HUES48 (cell line): Measurements from ENCODE around the gene F7.

Source experiments
- H3K27ac ChIP-seq: one replicate; pipeline ENCODE4 v1.7.0; 2013; ENCODE audit warnings: low read depth, low read length, inconsistent platforms
- H3K27me3 ChIP-seq: 2 replicates; pipeline ENCODE4 v1.6.1; 2013; ENCODE audit warnings: mild to moderate bottlenecking, low read length; ENCODE audit not compliant: control insufficient read depth, insufficient read depth
- H3K36me3 ChIP-seq: 2 replicates; pipeline ENCODE4 v1.6.1; 2013; ENCODE audit warnings: low read length; ENCODE audit not compliant: control insufficient read depth, insufficient read depth
- H3K4me1 ChIP-seq: 2 replicates; pipeline ENCODE4 v1.6.1; 2013; ENCODE audit warnings: mild to moderate bottlenecking, low read length; ENCODE audit not compliant: control insufficient read depth, insufficient read depth
- H3K4me3 ChIP-seq: 2 replicates; pipeline ENCODE4 v1.5.1; 2013; ENCODE audit warnings: mild to moderate bottlenecking, low read depth, low read length
- H3K9ac ChIP-seq: 2 replicates; pipeline ENCODE4 v1.6.1; 2013; ENCODE audit warnings: mild to moderate bottlenecking, low read depth, low read length, moderate library complexity
- H3K9me3 ChIP-seq: 2 replicates; pipeline ENCODE4 v1.6.1; 2013; ENCODE audit warnings: low read length; ENCODE audit not compliant: control insufficient read depth, insufficient read depth

F7 gene

GRCh38 chr13:113116206-113116800 is 10.7 kb downstream of the F7 start:
- Histone ChIP-seq H3K27ac (no peak overlapping the region), H3K36me3 (no peaks in the 10 kb centered on the region), H3K4me1 (no peaks in the 10 kb centered on the region), H3K9ac (no peak overlapping the region), H3K9me3 (no peaks in the 10 kb centered on the region), H3K4me3 (no peak overlapping the region), H3K27me3 (peaks cover 16% of the 10 kb centered on the region)

- no peaks in the 10 kb centered on the region for H3K9me3 ChIP-seq
- no peak overlapping the region for H3K27ac ChIP-seq
- no peak overlapping the region for H3K4me3 ChIP-seq
- no peaks in the 10 kb centered on the region for H3K4me1 ChIP-seq
- peaks cover 13% of the 10 kb centered on the region for H3K27me3 ChIP-seq
- no peak overlapping the region for H3K9ac ChIP-seq
- no peaks in the 10 kb centered on the region for H3K36me3 ChIP-seq
These were observed 11.3 kb downstream of the F7 start for GRCh38 chr13:113116871-113117271.

- no peak overlapping the region for H3K4me3 ChIP-seq
- H3K4me1 ChIP-seq = no peaks in the 10 kb centered on the region
- H3K27ac ChIP-seq = no peak overlapping the region
- peaks cover 12% of the 10 kb centered on the region for H3K27me3 ChIP-seq
- no peaks in the 10 kb centered on the region for H3K36me3 ChIP-seq
- H3K9ac ChIP-seq = no peak overlapping the region
- no peaks in the 10 kb centered on the region for H3K9me3 ChIP-seq
These were observed 11.8 kb downstream of the F7 start for GRCh38 chr13:113117335-113117872.

- Histone ChIP-seq H3K36me3 (no peaks in the 10 kb centered on the region), H3K9me3 (no peaks in the 10 kb centered on the region), H3K4me1 (no peaks in the 10 kb centered on the region; the same call in 1 of the 2 replicates), H3K27me3 (peaks cover 11% of the 10 kb centered on the region), H3K4me3 (no peak overlapping the region), H3K27ac (no peak overlapping the region), H3K9ac (no peak overlapping the region)
These were observed 12.3 kb downstream of the F7 start for GRCh38 chr13:113117911-113118260.

- Histone ChIP-seq H3K27ac (no peak overlapping the region), H3K9ac (no peak overlapping the region), H3K4me3 (no peak overlapping the region), H3K9me3 (no peaks in the 10 kb centered on the region), H3K36me3 (no peaks in the 10 kb centered on the region), H3K4me1 (no peaks in the 10 kb centered on the region; the same call in 1 of the 2 replicates), H3K27me3 (peaks cover 5% of the 10 kb centered on the region; the same call in 1 of the 2 replicates)
These were observed 12.8 kb downstream of the F7 start for GRCh38 chr13:113118261-113119021.

DNA sequence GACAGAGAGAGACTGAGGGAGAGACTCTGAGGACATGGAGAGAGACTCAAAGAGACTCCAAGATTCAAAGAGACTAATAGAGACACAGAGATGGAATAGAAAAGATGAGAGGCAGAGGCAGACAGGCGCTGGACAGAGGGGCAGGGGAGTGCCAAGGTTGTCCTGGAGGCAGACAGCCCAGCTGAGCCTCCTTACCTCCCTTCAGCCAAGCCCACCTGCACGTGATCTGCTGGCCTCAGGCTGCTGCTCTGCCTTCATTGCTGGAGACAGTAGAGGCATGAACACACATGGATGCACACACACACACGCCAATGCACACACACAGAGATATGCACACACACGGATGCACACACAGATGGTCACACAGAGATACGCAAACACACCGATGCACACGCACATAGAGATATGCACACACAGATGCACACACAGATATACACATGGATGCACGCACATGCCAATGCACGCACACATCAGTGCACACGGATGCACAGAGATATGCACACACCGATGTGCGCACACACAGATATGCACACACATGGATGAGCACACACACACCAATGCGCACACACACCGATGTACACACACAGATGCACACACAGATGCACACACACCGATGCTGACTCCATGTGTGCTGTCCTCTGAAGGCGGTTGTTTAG is 13.7 kb downstream of the F7 start:
- no peak overlapping the region for H3K9ac ChIP-seq
- no peaks in the 10 kb centered on the region; the same call in 1 of the 2 replicates for H3K4me1 ChIP-seq
- H3K4me3 ChIP-seq = no peak overlapping the region

GRCh38 chr13:113119822-113120189 is 14.2 kb downstream of the F7 start:
- Histone ChIP-seq H3K9me3 (no peaks in the 10 kb centered on the region), H3K27me3 (no peaks in the 10 kb centered on the region), H3K4me3 (no peak overlapping the region), H3K27ac (no peak overlapping the region), H3K36me3 (no peaks in the 10 kb centered on the region), H3K4me1 (no peaks in the 10 kb centered on the region; the same call in 1 of the 2 replicates), H3K9ac (no peak overlapping the region)

More for the DNA sequence above, 13.7 kb downstream of the F7 start:
- H3K27ac ChIP-seq = no peak overlapping the region
- H3K27me3 ChIP-seq = no peaks in the 10 kb centered on the region
- no peaks in the 10 kb centered on the region for H3K36me3 ChIP-seq
- no peaks in the 10 kb centered on the region for H3K9me3 ChIP-seq

- H3K4me3 ChIP-seq = no peak overlapping the region
- H3K9ac ChIP-seq = no peak overlapping the region
- no peaks in the 10 kb centered on the region for H3K27me3 ChIP-seq
- H3K4me1 ChIP-seq = no peaks in the 10 kb centered on the region; the same call in 1 of the 2 replicates
- no peaks in the 10 kb centered on the region for H3K9me3 ChIP-seq
- H3K27ac ChIP-seq = no peak overlapping the region
- H3K36me3 ChIP-seq = no peaks in the 10 kb centered on the region
These were observed 14.9 kb downstream of the F7 start for GRCh38 chr13:113120300-113121182.

GRCh38 chr13:113121183-113121927 is 15.8 kb downstream of the F7 start:
- no peaks in the 10 kb centered on the region for H3K9me3 ChIP-seq
- no peak overlapping the region for H3K4me3 ChIP-seq
- no peaks in the 10 kb centered on the region for H3K27me3 ChIP-seq
- no peak overlapping the region for H3K27ac ChIP-seq
- H3K9ac ChIP-seq = no peak overlapping the region
- no peaks in the 10 kb centered on the region for H3K36me3 ChIP-seq
- H3K4me1 ChIP-seq = no peaks in the 10 kb centered on the region; the same call in 1 of the 2 replicates

DNA sequence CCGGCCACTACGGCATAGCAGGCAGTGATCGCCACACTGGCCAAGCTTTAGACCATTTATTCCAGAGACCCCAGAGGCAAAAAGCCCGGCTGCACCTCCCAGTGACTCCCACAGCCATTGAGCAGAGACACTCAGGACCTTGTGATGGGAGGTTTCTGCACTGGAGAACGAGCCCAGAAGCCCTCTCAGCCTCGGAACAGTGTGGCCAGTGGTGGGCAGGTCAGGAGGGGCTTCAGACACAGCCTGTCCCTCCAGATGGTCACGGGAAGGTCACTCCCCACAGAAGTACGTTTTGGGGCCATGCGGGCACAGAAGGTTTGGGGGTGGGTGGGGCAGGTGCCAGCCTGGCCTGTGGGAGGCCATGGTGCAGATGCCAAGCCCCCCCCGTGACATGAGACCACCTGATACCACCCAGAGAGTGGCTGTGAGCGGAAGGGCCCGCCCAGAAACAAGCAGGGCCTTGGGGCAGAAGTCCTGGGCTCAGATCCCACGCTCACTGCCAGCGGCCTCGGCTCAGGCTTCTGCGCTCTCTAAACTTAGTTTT is 16.4 kb downstream of the F7 start:
- Histone ChIP-seq H3K27ac (no peak overlapping the region), H3K4me1 (no peaks in the 10 kb centered on the region; the same call in 1 of the 2 replicates), H3K9ac (no peak overlapping the region), H3K36me3 (no peaks in the 10 kb centered on the region), H3K4me3 (no peak overlapping the region), H3K9me3 (no peaks in the 10 kb centered on the region), H3K27me3 (no peaks in the 10 kb centered on the region)
